Mesodermal cell (in vitro differentiated cells): ENCODE measurements around the gene SPRED1. TPM values are rescaled to one million over a fixed set of nuclear protein-coding genes. Genes with fewer than 3 reads are reported as not detected.

Source experiments
- H3K27ac ChIP-seq: 2 replicates; pipeline ENCODE4 v1.7.0; 2013; ENCODE audit warnings: mild to moderate bottlenecking, low read depth, low read length, moderate library complexity; ENCODE audit not compliant: severe bottlenecking
- H3K36me3 ChIP-seq: 2 replicates; pipeline ENCODE4 v1.7.1; 2013; ENCODE audit warnings: mild to moderate bottlenecking, low read length, moderate library complexity; ENCODE audit not compliant: control insufficient read depth, insufficient read depth
- H3K4me1 ChIP-seq: one replicate; pipeline ENCODE4 v1.7.1; 2013; ENCODE audit warnings: mild to moderate bottlenecking, low read length; ENCODE audit not compliant: insufficient read depth, control insufficient read depth, poor library complexity, severe bottlenecking
- H3K4me3 ChIP-seq: 2 replicates; pipeline ENCODE4 v1.7.0; 2013; ENCODE audit warnings: low read length, control low read depth, mild to moderate bottlenecking; ENCODE audit not compliant: insufficient read depth, poor library complexity, severe bottlenecking; ENCODE audit errors: extremely low read depth
- H3K9me3 ChIP-seq: 2 replicates; pipeline ENCODE4 v1.7.1; 2013; ENCODE audit warnings: mild to moderate bottlenecking, low read length, moderate library complexity; ENCODE audit not compliant: control insufficient read depth
- WGBS, 2 experiments: methylation state at CpG; one replicate each; pipeline ENCODE4 v1.1.5; 2013; ENCODE audit warnings: missing lambda C conversion rate in 2 of 2; ENCODE audit not compliant: insufficient coverage in 2 of 2; 5-methylcytosine and 5-hydroxymethylcytosine counted together
- polyA plus RNA-seq, 2 experiments: library from polyadenylated mRNA; stranded (reverse); fragments of 50-300 nt; gene quantifications; one replicate each; pipeline ENCODE4 v1.2.3, GENCODE V29; 2013

The SPRED1 gene
- 39.5 TPM for polyA plus RNA-seq (2013, experiment 1 of 2)
- polyA plus RNA-seq (2013, experiment 2 of 2) = 37.9 TPM

DNA sequence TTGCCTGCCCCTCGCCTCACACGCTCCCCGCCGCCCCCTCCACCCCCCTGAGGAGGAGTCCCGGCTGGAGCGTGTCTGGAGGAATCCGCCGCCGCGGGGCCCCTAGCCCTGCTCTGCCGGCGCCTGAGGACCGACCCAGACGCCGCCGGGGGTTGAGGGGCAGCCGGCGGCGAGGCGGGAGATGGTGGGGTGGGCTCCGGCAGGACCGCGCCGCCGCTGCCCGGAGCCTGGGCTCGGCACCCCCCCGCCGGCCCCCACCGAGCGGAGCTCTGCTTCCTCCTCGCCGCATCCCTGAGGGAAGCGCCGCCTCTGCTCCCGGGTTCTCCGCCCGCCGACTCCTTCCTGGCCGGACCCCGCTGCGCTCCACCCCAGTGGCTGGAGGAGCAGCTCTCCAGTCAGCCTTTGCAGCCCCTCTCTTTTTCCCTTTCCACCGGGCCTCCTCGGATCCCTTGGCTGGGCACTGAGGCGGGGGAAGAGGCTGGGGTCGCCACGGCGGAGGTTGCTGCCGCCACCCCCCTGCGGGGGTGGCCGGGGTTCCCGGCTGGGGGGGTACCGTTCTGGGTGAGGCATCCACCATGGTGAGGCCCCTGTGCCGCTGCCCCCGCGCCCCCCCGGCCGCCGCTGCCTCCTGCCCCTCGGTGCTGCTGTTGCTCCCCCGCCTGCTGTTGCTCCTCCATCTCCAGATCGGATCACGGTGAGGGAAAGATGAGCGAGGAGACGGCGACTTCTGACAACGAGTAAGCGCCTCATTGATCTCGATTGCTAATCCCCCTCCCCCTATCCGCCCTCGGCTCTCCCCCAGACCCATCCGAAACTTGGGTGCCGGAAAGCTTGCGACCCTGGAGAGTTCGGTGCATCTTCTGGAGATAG is at the start of gene SPRED1:
SPRED1 (plus strand) TSS at position 356 of the 870 bp plus-strand sequence; CDS start at position 706, 350 bp downstream.
- Histone ChIP-seq H3K4me3 (peak within 1 kb of the TSS; percentile 93), H3K36me3 (no peaks in the 10 kb centered on the region), H3K9me3 (no peaks in the 10 kb centered on the region), H3K27ac (peak within 1 kb of the TSS; percentile 98), H3K4me1 (peaks cover 5% of the 10 kb centered on the region)
- WGBS, 2 experiments = 0% methylated on average over 44 to 46 of the region's 75 CpGs

GRCh38 chr15:38205526-38206272 is 46.9 kb upstream of the SPRED1 start:
- Histone ChIP-seq H3K9me3 (no peaks in the 10 kb centered on the region), H3K36me3 (no peaks in the 10 kb centered on the region), H3K27ac (no peak overlapping the region), H3K4me1 (peaks cover 4% of the 10 kb centered on the region), H3K4me3 (no peak overlapping the region)
- no CpG with 5 or more reads among the region's 3 CpGs for WGBS, 2 experiments

DNA sequence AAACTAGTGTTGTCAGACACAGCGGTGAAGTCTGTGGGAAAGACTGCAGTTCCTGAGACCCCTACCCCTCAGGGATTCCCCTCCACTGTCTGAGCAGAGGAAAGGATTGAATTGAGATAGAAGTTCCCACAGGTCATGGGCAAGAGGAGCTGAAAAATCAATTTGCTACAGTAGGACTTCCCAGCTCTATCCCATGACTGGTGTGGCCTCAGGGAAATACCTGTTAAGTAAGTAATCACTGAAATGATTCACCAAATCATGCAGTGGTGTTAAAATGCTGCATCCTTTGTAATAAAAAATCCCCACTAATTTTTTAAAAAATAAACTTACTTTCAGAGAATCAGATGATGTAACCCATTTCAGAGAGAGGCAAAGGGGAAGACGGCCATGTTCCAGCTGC is 45.0 kb upstream of the SPRED1 start:
- Histone ChIP-seq H3K4me1 (peaks cover 4% of the 10 kb centered on the region), H3K4me3 (no peak overlapping the region), H3K9me3 (no peaks in the 10 kb centered on the region), H3K27ac (peak overlapping the region; percentile 62), H3K36me3 (no peaks in the 10 kb centered on the region)
- WGBS, 2 experiments = 67% methylated on average over 1 of the region's 2 CpGs; no CpG with 5 or more reads in 1 of the 2 experiments

DNA sequence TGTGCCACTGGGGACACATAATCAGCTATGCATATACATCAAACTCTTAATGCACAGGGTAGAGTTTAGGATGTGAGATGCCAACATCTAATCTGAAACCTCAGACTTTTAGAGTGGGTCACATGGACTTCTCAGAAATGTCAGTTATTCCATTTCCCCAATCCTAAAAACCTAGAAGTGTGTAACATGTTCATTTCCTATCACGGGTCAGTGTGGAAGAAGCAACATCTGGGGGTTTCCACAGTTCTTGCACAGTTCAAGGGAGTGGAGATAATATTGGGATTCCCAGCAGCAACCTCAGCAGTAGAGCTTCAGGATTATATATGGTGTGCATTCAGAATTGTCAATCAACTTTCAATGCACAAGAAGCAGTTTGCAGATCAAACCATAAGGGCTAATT is 44.4 kb upstream of the SPRED1 start:
- no peak overlapping the region for H3K4me3 ChIP-seq
- peak overlapping the region; percentile 24 for H3K27ac ChIP-seq
- H3K9me3 ChIP-seq = no peaks in the 10 kb centered on the region
- WGBS, 2 experiments = no CpG with 5 or more reads among the region's 1 CpG
- no peaks in the 10 kb centered on the region for H3K36me3 ChIP-seq
- H3K4me1 ChIP-seq = peaks cover 4% of the 10 kb centered on the region

GRCh38 chr15:38208779-38209178 is 43.9 kb upstream of the SPRED1 start:
- no peak overlapping the region for H3K4me3 ChIP-seq
- no peaks in the 10 kb centered on the region for H3K36me3 ChIP-seq
- peaks cover 4% of the 10 kb centered on the region for H3K4me1 ChIP-seq
- H3K9me3 ChIP-seq = no peaks in the 10 kb centered on the region
- H3K27ac ChIP-seq = no peak overlapping the region
- WGBS, 2 experiments = no CpG with 5 or more reads among the region's 2 CpGs

GRCh38 chr15:38211249-38211648 is 41.4 kb upstream of the SPRED1 start:
- no peaks in the 10 kb centered on the region for H3K9me3 ChIP-seq
- peaks cover 4% of the 10 kb centered on the region for H3K4me1 ChIP-seq
- no peaks in the 10 kb centered on the region for H3K36me3 ChIP-seq
- no peak overlapping the region for H3K4me3 ChIP-seq
- no peak overlapping the region for H3K27ac ChIP-seq

DNA sequence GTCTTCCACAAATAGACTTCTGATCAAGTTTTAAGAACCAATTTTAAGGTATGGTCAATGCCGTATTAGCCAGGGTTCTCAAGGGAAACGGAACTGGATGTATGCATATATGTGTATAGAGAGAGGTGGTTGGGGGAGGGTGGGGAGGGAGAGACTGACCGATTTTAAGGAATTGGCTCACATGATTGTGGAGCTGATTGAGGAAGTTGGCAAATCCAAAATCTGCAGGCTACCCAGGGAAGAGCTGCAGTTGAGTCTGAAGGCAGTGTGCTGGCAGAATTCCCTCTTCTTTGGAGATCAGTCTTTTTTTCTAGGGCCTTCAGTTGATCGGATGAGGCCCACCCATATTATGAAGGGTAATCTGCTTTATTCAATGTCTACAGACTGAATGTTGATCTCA is 40.8 kb upstream of the SPRED1 start:
- Histone ChIP-seq H3K4me3 (no peak overlapping the region), H3K4me1 (peaks cover 4% of the 10 kb centered on the region), H3K9me3 (no peaks in the 10 kb centered on the region), H3K36me3 (no peaks in the 10 kb centered on the region), H3K27ac (no peak overlapping the region)
- 73 to 90% methylated on average over 2 to 3 of the region's 4 CpGs for WGBS, 2 experiments

GRCh38 chr15:38212729-38213351 is 39.8 kb upstream of the SPRED1 start:
- 100% methylated on average over 2 of the region's 3 CpGs; no CpG with 5 or more reads in 1 of the 2 experiments for WGBS, 2 experiments
- no peaks in the 10 kb centered on the region for H3K4me1 ChIP-seq

GRCh38 chr15:38213356-38213755 is 39.3 kb upstream of the SPRED1 start:
- Histone ChIP-seq H3K36me3 (no peaks in the 10 kb centered on the region), H3K4me1 (no peaks in the 10 kb centered on the region), H3K27ac (no peak overlapping the region), H3K4me3 (no peak overlapping the region), H3K9me3 (no peaks in the 10 kb centered on the region)
- 100% methylated on average over 2 of the region's 2 CpGs; no CpG with 5 or more reads in 1 of the 2 experiments for WGBS, 2 experiments

More at GRCh38 chr15:38212729-38213351, 39.8 kb upstream of the SPRED1 start:
- Histone ChIP-seq H3K4me3 (no peak overlapping the region), H3K36me3 (no peaks in the 10 kb centered on the region), H3K27ac (no peak overlapping the region), H3K9me3 (no peaks in the 10 kb centered on the region)

DNA sequence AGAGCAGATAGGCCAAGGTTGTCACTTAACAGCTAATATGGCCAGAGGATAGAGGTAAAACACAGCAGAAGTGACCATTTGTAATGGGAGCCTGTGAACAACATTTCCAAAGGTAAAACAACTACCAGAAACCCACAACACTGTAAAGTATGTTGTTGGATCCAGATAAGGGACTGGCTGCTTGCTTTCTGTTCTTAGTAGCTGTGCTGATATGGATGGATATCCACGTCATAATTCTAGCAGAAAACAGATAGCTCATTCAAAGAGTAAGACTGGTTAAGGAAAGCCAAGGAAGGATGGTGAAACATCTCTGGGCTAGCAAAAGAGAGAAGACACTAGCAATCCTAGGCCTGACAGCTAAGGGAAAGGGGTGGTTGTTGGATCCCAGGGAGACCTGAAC is 36.9 kb upstream of the SPRED1 start:
- H3K4me3 ChIP-seq = no peak overlapping the region
- no peak overlapping the region for H3K27ac ChIP-seq
- H3K9me3 ChIP-seq = no peaks in the 10 kb centered on the region
- 75 to 83% methylated on average over 1 of the region's 1 CpG for WGBS, 2 experiments
- no peaks in the 10 kb centered on the region for H3K4me1 ChIP-seq
- no peaks in the 10 kb centered on the region for H3K36me3 ChIP-seq
